ENCODE results near the gene RNU1-2.
"Not testable (repeated sequence)": the region's sequence is repeated elsewhere in the genome, so short reads cannot be mapped to it uniquely, and the experiment has no call there.

Gene RNU1-2

DNA sequence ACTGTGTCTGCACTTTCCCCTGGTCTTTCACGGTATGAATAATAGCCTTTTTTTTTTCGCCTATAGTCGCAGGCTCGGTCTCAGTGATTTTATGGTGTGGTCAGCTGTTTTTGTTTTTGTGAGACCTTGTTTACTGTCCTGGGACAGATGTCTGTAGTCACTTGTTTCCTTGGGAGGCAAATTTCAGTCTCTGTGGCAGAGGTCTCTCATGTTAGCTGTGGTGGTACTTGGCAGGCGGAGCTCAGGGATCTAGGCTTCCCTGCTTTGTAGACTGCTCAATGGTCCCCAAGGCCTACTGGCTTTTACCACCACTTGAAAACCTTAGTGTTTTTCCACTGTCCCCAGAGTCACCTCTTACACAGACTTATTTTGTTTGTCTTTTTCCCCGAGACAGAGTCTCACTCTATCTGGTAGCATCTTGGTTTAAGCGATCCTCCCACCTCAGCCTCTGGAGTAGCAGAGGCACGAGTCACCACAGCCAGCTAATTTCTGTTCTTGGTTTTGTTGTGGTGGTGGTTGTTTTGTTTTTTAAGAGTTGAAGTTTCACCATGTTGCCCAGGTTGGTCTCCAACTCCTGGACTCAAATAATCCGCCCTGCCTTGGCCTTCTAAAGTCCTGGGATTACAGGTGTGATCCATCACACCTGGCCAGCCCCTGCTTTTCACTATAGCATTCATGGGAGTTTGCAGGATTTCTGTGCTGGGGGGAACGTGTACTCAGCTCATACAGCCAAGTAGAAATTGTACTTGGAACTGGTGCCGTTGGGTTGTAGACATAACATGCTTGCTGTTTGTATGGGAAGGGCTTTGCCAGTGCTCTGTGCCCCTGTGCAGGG is 10.3 kb downstream of the RNU1-2 start:
- no peak for DNase-seq
- intact Hi-C loops (cut with DNase I): no loop called here

DNA sequence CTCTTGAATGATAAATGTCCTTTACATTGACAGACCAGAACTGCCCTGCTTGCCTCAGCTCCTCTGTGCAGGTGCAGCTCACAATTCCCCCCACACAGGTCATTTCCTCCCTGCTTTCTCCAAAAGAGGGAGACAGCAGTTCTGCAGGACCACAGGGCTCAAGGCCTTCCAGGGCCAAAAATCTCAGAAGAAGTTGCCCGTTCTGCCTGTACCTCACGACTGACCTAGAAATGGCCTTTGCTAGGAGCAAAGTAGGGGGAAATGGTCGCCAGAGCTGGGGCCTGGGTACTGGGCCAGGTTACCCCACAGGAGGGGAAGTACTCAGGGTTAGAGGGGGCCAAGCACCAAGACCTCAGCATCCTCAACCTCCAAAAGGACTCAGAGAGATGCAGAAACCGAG is 11.1 kb downstream of the RNU1-2 start:
- DNase-seq: peak in 1 of 10 donors; percentile 62
- intact Hi-C loops (cut with DNase I): no loop called here

- intact Hi-C loops (cut with DNase I): no loop called here
- no peak for DNase-seq
These were observed 12.3 kb downstream of the RNU1-2 start for GRCh38 chr1:16907870-16908758.

- intact Hi-C loops (cut with DNase I); DNase-seq: not testable (repeated sequence)
These were observed 16.3 kb downstream of the RNU1-2 start for GRCh38 chr1:16911851-16912721.

- peak in 1 of 10 donors; percentile 83 for DNase-seq
- intact Hi-C loops (cut with DNase I): loop anchor here (1.0 kb wide), 1 partner anchor 8 kb away; no protein-coding TSS in a partner anchor
These were observed 17.0 kb downstream of the RNU1-2 start for GRCh38 chr1:16912742-16913141.

- DNase-seq: peak in 2 of 10 donors; percentile 26 to 81
- intact Hi-C loops (cut with DNase I): loop anchor here (1.0 kb wide), 1 partner anchor 9 kb away; no protein-coding TSS in a partner anchor
These were observed 17.5 kb downstream of the RNU1-2 start for GRCh38 chr1:16913181-16913832.

- DNase-seq: peak; percentile 82 to 100 (median 98)
- intact Hi-C loops (cut with DNase I): loop anchor here (1.0 kb wide), 1 partner anchor 10 kb away; no protein-coding TSS in a partner anchor
These were observed 18.3 kb downstream of the RNU1-2 start for GRCh38 chr1:16913833-16914662.

- intact Hi-C loops (cut with DNase I): not testable (repeated sequence)
- peak in 3 of 10 donors; percentile 22 to 85 (median 49) for DNase-seq
These were observed 19.3 kb downstream of the RNU1-2 start for GRCh38 chr1:16914928-16915626.

GRCh38 chr1:16915627-16915973 is 19.8 kb downstream of the RNU1-2 start:
- peak in 5 of 10 donors; percentile 9 to 83 (median 32) for DNase-seq
- intact Hi-C loops (cut with DNase I): no loop called here

DNA sequence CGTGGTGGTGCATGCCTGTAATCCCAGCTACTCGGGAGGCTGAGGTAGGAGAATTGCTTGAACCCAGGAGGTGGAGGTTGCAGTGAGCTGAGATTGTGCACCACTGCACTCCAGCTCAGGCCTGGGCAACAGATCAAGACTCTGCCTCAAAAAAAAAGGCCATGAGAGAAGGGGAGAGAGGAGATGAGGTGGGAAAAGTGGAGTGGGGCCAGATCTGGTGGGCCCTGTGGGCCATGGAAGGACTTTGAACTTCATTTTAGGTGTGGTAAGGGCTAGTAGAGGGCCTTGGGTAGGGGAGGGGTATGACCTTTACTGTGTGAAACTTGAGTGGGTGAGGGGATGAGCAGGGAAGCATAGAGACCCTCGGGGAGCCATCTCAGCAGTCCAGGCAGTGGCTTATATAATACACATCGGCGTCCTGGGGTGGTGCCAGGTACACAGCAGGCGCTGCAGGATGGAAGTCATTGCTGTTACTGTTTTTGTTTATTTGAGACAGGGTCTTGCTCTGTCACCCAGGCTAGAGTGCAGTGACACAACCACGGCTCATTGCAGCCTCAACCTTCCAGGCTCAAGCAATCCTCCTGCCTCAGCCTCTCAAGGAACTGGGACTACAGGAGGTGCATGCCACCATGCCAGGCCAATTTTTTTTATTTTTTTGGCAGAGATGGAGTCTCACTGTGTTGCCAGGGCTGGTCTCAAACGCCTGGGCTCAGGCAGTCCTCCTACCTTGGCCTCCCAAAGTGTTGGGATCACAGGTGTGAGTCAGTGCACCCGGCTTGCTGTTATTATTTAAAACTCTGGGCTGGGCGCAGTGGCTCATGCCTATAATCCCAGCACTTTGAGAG is 20.5 kb downstream of the RNU1-2 start:
- intact Hi-C loops (cut with DNase I): not testable (repeated sequence)
- DNase-seq: peak in 3 of 10 donors; percentile 0 to 74 (median 6)

- peak in 4 of 10 donors; percentile 5 to 66 (median 40) for DNase-seq
- intact Hi-C loops (cut with DNase I): no loop called here
These were observed 22.6 kb downstream of the RNU1-2 start for GRCh38 chr1:16918371-16918770.

DNA sequence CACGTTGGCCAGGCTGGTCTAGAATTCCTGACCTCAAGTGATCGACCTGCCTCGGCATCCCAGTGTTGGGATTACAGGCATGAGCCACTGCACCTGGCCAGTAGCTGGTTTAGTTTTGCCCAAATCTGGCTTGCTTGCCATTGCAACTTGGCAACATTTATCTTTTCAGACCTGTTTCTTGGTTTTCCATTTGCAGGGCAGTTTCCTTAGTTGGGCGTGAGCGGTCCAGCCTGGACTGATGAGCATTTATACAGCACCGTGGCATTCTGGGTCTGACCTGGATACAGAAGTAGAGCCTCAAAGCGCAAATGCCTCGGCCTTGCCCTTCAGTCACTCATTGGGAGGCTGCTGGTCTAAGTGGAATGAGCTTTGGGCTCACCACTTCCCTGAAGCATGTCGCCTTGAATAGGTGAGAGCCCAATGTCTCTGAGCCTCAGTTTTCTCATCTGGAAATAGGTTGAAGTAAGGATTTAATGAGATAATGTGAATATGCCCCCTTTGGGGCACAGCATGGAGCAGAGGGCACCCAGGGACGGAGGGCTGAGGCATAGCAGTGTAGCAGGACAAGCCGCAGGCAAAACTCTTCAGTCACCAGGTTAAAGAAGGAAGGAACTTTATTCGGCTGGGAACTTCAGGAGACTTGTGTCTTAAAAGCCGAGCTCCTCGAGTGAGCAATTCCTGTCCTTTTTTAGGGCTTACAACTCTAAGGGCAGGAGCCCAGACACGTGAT is 23.3 kb downstream of the RNU1-2 start:
- intact Hi-C loops (cut with DNase I): not testable (repeated sequence)
- DNase-seq: peak in 4 of 10 donors; percentile 2 to 76 (median 35)

DNA sequence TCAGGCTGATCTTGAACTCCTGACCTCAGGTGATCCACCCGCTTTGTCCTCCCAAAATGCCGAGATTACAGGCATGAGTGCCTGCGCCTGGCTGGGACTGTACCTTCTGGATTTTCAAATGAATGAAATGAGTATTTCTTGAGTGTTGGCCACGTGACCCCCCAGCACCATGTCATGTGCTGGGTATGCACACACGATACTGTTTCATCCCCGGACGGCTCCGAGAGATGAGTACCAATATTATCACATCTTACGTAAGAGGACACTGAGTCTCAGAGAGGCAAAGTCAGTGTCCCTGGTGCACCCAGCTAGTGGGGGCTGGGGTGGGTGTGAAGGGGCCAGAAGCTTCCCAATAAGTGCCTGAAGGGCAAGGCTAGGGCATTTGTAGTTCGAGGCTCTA is 25.2 kb downstream of the RNU1-2 start:
- DNase-seq: peak in 3 of 10 donors; percentile 26 to 80 (median 47)
- intact Hi-C loops (cut with DNase I): no loop called here

GRCh38 chr1:16921391-16922185 is 25.8 kb downstream of the RNU1-2 start, which contains the start of gene CROCC:
Gene CROCC, plus strand, starts transcription at chr1:16921931. Its CDS starts 88 bp downstream, at chr1:16922019.
- intact Hi-C loops (cut with DNase I): no loop called here
- DNase-seq: peak in 7 of 10 donors; percentile 42 to 91 (median 60)

DNA sequence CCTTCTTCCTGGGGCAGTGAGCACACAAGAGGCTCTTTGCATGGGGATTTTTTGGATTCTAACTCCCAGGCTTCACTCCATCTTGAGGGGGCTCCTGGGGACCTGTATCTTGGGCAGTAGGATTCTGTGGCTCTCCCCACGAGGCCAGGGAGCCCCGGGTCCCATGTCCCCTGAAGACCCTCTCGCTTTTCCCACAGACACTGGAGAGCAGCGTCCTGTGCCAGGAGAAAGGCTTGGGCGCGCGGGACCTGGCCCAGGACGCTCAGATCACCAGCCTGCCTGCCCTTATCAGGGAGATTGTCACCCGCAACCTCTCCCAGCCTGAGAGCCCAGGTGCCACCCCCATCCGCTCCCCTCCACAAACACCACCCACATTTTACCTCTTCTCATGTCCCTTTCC is 26.7 kb downstream of the RNU1-2 start:
- peak in 4 of 10 donors; percentile 26 to 78 (median 56) for DNase-seq
- intact Hi-C loops (cut with DNase I): no loop called here
